Astrocyte of the spinal cord (primary cell): ENCODE measurements around the gene GNL3L.

Source experiments
- DNase-seq: peaks from one replicate; pipeline ENCODE4 v3.0.0; 2011; ENCODE audit warnings: low read depth, low spot score
- H3K4me3 ChIP-seq: 2 replicates; pipeline ENCODE4 v1.5.1; 2011; ENCODE audit warnings: low read depth, mild to moderate bottlenecking, low read length, moderate library complexity
- CTCF ChIP-seq: IDR thresholded peaks from 2 replicates; pipeline ENCODE4 v1.5.1; 2012; ENCODE audit warnings: low read depth, mild to moderate bottlenecking, low read length, inconsistent platforms
- in situ Hi-C: cut with HindIII; loops from 2 replicates; pipeline ENCODE4 v1.10.0; 2017; ENCODE audit warnings: low sequenced_read_pairs

GNL3L gene

DNA sequence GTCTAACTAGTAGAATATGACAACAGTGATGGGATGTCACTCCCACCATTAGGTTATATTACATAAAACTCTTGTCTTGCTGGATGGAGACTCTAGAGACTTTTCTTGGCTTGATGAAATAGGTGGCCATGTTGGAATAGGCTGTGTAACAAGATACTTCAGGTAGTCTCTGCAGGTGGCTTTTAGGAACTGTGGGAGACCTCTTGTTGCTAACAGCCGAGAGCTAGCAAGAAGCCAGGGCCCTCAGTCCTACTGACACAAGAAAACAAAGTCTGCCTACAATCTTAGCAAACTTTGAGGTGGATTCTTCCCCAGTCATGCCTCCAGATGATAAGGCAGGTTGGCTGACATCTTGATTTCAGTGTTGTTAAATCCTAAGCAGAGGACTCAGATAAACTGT is 72.5 kb downstream of the GNL3L start:
- in situ Hi-C loops: no loop called here

More for the DNA sequence above, 72.5 kb downstream of the GNL3L start:
- H3K4me3 ChIP-seq: no peak overlapping the region
- DNase-seq: no peak
- no peak for TF ChIP-seq CTCF
